NOMO-1 (cell line): Measurements from ENCODE around the gene RSU1.

Experiments used
- DNase-seq, 2 experiments: peaks; one replicate each; lab custom pipeline; 2025; ENCODE audit not compliant: unreplicated experiment in 2 of 2; lab: John Stamatoyannopoulos, UW

Gene RSU1

GRCh38 chr10:16685551-16685950 lies 131.7 kb downstream of the RSU1 start:
- no peak for DNase-seq

GRCh38 chr10:16681521-16681920 lies 135.7 kb downstream of the RSU1 start:
- DNase-seq: no peak

- no peak for DNase-seq
Observed at GRCh38 chr10:16679511-16679910, 137.7 kb downstream of the RSU1 start.

- DNase-seq: no peak
Observed at GRCh38 chr10:16675334-16675733, 141.9 kb downstream of the RSU1 start.

- DNase-seq: no peak
Observed at GRCh38 chr10:16674147-16674703, 143.0 kb downstream of the RSU1 start.

- DNase-seq: no peak
Observed at GRCh38 chr10:16673443-16673842, 143.8 kb downstream of the RSU1 start.

- DNase-seq: no peak
Observed at GRCh38 chr10:16663444-16663843, 153.8 kb downstream of the RSU1 start.

GRCh38 chr10:16662923-16663322 lies 154.3 kb downstream of the RSU1 start:
- DNase-seq: no peak

GRCh38 chr10:16656895-16657294 lies 160.3 kb downstream of the RSU1 start:
- no peak for DNase-seq

- no peak for DNase-seq
Observed at GRCh38 chr10:16653224-16653623, 164.0 kb downstream of the RSU1 start.

- no peak for DNase-seq
Observed at GRCh38 chr10:16652154-16652553, 165.1 kb downstream of the RSU1 start.

GRCh38 chr10:16649757-16650156 lies 167.5 kb downstream of the RSU1 start:
- DNase-seq: no peak

- DNase-seq: no peak
Observed at GRCh38 chr10:16648366-16648765, 168.9 kb downstream of the RSU1 start.

- DNase-seq: peak; percentile 16 to 47
Observed at GRCh38 chr10:16646181-16647059, 170.8 kb downstream of the RSU1 start.

- peak in 1 of 2 experiments; percentile 47 for DNase-seq
Observed at GRCh38 chr10:16644146-16644545, 173.1 kb downstream of the RSU1 start.

- no peak for DNase-seq
Observed at GRCh38 chr10:16643502-16643901, 173.7 kb downstream of the RSU1 start.

- DNase-seq: no peak
Observed at GRCh38 chr10:16640153-16640552, 177.1 kb downstream of the RSU1 start.

- no peak for DNase-seq
Observed at GRCh38 chr10:16639471-16639870, 177.8 kb downstream of the RSU1 start.

GRCh38 chr10:16632996-16633395 lies 184.2 kb downstream of the RSU1 start:
- no peak for DNase-seq

GRCh38 chr10:16626697-16627096 lies 190.5 kb downstream of the RSU1 start:
- no peak for DNase-seq

GRCh38 chr10:16612981-16613355 lies 204.3 kb downstream of the RSU1 start:
- DNase-seq: no peak
